Brain microvascular endothelial cell (primary cell): ENCODE measurements around the gene USP9X.

Experiments used
- DNase-seq: peaks from one replicate; pipeline ENCODE4 v3.0.0-alpha.2; 2020
- H3K27ac ChIP-seq: fragments of 250-450 bp; sonication (Bioruptor Pico); 2 replicates; pipeline ENCODE4 v1.5.1; 2020; ENCODE audit warnings: mild to moderate bottlenecking, moderate library complexity
- H3K27me3 ChIP-seq: fragments of 250-450 bp; sonication (Bioruptor Pico); replicated peaks from 2 replicates; pipeline ENCODE4 v1.5.1; 2020; ENCODE audit warnings: mild to moderate bottlenecking
- H3K36me3 ChIP-seq: fragments of 250-450 bp; sonication (Bioruptor Pico); replicated peaks from 2 replicates; pipeline ENCODE4 v1.5.1; 2020; ENCODE audit warnings: mild to moderate bottlenecking
- H3K4me3 ChIP-seq: 2 replicates; pipeline ENCODE4 v1.5.1; 2011; ENCODE audit warnings: low read depth, mild to moderate bottlenecking, control low read depth, low read length, moderate library complexity
- CTCF ChIP-seq: IDR thresholded peaks from 2 replicates; pipeline ENCODE4 v1.5.1; 2011; ENCODE audit warnings: low read depth, mild to moderate bottlenecking, moderate library complexity, low read length, control low read depth, inconsistent platforms; ENCODE audit errors: missing control alignments
- in situ Hi-C: cut with HindIII; loops from 2 replicates; pipeline ENCODE4 v1.10.0; 2017; ENCODE audit warnings: low sequenced_read_pairs, low pct_ligation_motif_present

Gene USP9X

GRCh38 chrX:41245641-41246040, 160.4 kb downstream of the USP9X start:
- Histone ChIP-seq H3K4me3 (no peak overlapping the region), H3K27me3 (no peaks in the 10 kb centered on the region), H3K36me3 (no peaks in the 10 kb centered on the region), H3K27ac (no peak overlapping the region)
- TF ChIP-seq CTCF = no peak
- DNase-seq = no peak
- in situ Hi-C loops = no loop called here

DNA sequence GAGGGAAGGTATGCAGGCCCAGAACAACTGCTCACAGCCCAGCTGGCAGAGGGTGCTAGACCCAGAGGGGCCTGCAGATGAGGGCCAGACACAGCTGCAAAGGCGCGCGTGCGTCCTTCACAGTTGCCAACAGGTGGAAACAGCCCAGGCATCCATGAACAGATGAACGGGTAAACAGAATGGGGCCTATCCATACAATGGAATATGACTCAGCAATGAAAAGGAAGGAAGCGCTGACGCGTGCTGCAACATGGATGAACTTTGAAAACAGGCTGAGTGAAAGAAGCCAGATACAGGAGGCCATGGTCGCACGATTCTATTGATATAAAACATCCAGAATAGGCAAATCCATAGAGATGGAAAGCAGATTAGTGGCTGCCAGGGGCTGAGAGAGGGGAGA, 165.6 kb downstream of the USP9X start:
- no peak for DNase-seq
- no peak for TF ChIP-seq CTCF
- Histone ChIP-seq H3K27me3 (no peaks in the 10 kb centered on the region), H3K4me3 (no peak overlapping the region), H3K27ac (no peak overlapping the region), H3K36me3 (no peaks in the 10 kb centered on the region)
- in situ Hi-C loops = no loop called here

- H3K4me3 ChIP-seq = no peak overlapping the region
- H3K27me3 ChIP-seq = no peaks in the 10 kb centered on the region
- no peak for DNase-seq
- no peak overlapping the region for H3K27ac ChIP-seq
- H3K36me3 ChIP-seq = no peaks in the 10 kb centered on the region
- in situ Hi-C loops = no loop called here
- TF ChIP-seq CTCF = no peak
Observed at GRCh38 chrX:41257801-41258200, 172.6 kb downstream of the USP9X start.

DNA sequence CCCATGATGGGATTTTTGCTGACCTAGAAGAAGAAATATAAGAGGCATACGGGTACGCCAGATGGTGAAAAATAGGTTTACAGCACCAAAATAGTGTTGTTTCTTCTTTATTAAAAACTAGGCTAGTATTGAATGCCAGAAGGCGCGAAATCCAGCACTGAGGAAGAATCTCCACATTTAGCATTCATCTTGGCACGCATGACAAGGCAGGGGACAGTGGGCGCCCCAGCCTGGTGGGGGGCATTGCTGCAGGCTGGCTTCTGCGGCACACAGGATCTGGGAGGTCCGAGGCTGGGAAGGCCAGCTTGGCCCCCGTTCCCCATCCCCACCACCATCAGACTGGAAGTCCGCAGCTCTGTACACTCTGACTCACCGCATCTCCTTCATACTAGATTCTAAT, 173.0 kb downstream of the USP9X start:
- no peaks in the 10 kb centered on the region for H3K36me3 ChIP-seq
- no peaks in the 10 kb centered on the region for H3K27me3 ChIP-seq
- no peak for TF ChIP-seq CTCF
- in situ Hi-C loops = no loop called here
- H3K4me3 ChIP-seq = no peak overlapping the region
- H3K27ac ChIP-seq = no peak overlapping the region
- no peak for DNase-seq

DNA sequence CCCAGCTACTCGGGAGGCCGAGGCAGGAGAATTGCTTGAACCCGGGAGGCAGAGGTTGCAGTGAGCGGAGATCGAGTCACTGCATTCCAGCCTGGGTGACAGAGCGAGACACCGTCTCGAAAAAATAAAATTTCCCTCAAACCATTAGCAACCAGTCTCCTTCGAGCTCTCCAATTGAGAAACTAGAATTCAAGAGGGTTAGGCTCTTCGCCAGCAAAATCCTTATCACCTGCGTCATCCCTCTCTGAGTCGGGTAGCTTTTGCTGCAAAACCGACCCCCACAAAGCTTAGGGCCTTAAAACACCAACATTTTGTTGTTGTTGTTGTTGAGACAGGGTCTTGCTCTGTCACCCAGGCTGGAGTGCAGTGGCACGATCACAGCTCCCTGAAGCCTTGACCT, 173.6 kb downstream of the USP9X start:
- H3K27ac ChIP-seq = no peak overlapping the region
- TF ChIP-seq CTCF = no peak
- in situ Hi-C loops = no loop called here
- no peaks in the 10 kb centered on the region for H3K27me3 ChIP-seq
- H3K36me3 ChIP-seq = no peaks in the 10 kb centered on the region
- no peak overlapping the region for H3K4me3 ChIP-seq
- DNase-seq = no peak

DNA sequence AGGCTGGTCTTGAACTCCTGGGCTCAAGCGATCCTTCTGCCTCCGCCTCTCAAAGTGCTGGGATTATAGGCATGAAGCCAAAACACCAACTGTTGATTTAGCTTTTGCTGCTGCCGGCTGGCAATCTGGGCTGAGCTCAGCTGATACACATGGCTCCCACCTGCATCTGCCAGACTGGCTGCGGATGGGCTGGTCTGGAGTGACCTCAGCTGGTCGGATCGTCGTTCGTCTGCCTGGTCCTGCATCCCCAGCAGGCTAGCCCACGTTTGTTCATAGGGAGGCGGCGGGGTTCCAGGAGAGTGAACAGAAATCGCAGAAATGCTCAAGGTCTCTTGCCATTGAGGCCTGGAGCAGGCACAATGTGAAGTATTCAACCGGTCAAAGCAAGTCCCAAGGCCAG, 174.3 kb downstream of the USP9X start:
- Histone ChIP-seq H3K4me3 (no peak overlapping the region), H3K27me3 (no peaks in the 10 kb centered on the region), H3K27ac (no peak overlapping the region), H3K36me3 (no peaks in the 10 kb centered on the region)
- in situ Hi-C loops = no loop called here
- no peak for DNase-seq
- no peak for TF ChIP-seq CTCF
